ENCODE results near the gene C2CD4C.

Gene C2CD4C

DNA sequence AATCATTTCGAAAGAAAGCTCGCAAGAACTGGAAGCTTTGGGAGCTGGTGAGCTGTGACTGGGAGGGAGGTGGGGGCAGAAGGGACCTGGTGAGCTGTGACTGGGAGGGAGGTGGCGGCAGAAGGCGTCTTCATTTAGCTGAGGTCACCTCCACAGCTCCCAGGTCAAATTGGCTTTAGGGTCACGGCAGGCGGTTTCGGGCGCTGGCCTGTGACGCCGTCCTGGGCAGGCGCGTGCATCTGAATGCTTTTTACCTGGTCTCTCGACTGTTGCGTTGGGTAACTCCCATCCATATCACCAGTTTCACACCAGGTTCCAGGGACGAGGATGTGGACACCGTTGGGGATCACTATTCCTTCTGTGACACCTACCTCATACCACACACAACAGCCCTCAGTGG lies 29.2 kb downstream of the C2CD4C start:
- TF ChIP-seq, protein P1, sequence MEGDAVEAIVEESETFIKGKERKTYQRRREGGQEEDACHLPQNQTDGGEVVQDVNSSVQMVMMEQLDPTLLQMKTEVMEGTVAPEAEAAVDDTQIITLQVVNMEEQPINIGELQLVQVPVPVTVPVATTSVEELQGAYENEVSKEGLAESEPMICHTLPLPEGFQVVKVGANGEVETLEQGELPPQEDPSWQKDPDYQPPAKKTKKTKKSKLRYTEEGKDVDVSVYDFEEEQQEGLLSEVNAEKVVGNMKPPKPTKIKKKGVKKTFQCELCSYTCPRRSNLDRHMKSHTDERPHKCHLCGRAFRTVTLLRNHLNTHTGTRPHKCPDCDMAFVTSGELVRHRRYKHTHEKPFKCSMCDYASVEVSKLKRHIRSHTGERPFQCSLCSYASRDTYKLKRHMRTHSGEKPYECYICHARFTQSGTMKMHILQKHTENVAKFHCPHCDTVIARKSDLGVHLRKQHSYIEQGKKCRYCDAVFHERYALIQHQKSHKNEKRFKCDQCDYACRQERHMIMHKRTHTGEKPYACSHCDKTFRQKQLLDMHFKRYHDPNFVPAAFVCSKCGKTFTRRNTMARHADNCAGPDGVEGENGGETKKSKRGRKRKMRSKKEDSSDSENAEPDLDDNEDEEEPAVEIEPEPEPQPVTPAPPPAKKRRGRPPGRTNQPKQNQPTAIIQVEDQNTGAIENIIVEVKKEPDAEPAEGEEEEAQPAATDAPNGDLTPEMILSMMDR (IDR thresholded peaks at IDR 0.05; ENCODE audit: insufficient read depth, missing control alignments) = no peak
- DNase-seq (ENCODE audit: insufficient read length, low spot score) (no peak), FAIRE-seq (no peak)

DNA sequence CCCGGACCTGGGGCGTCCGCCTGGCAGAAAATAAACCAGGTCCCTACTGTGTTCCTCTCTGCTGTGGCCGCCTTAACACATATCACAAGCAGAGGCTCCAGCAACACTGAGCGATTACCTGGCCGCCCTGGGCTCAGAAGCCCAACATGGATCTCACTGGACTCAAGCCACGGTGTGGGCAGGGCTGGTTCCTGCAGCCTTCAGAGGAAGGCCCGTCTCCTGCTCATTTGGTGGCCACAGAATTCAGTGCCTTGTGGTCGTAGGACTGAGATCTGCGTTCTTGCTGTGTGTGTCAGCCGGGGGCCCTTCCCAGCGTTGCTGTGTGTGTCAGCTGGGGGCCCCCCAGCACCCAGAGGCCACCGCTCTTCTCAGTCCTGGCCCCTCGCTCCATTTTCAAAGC lies 30.2 kb downstream of the C2CD4C start:
- TF ChIP-seq, protein P1 (IDR thresholded peaks at IDR 0.05; ENCODE audit: insufficient read depth, missing control alignments) = no peak
- DNase-seq (ENCODE audit: insufficient read length, low spot score) (no peak), FAIRE-seq (no peak)

DNA sequence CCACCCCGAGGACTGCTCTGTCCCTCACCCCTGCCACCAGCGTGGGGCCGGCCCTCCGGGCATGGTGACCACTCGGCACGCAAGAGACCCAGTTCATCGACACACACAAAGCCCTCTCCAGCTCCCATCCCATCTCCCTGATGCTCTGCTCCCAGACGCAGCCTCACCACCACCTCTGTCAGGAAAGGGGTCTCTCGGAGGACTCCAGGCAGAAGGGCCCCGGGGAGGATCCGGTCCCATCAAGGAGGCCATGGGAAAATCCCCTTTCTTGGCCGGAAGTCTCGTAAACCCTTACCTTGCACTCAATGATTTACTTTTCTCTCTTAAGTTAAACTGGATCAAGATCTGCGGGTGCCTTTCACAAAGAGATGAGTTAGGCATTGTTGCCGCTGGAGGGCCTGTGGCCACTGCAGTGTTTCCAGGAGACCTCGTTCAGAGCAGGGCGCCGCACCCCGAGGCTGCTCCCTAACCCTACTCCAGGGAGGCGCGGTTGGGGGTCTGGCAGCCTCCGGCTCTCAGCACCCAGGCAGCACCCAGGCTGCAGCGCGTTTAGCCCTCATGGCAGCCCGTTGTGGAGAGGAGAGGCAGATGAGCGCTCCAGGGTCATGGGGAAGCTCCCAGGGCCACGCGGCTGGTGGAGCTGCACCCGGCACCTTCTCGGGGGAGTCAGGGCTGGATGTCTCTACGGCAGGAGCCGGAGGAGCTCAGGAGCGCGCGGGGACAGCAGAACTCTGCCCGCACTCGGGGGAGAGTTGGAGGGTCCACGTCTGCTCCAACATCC lies 31.0 kb downstream of the C2CD4C start:
- TF ChIP-seq, protein P1 (IDR thresholded peaks at IDR 0.05; ENCODE audit: insufficient read depth, missing control alignments) = no peak
- FAIRE-seq (no peak), DNase-seq (ENCODE audit: insufficient read length, low spot score) (no peak)

DNA sequence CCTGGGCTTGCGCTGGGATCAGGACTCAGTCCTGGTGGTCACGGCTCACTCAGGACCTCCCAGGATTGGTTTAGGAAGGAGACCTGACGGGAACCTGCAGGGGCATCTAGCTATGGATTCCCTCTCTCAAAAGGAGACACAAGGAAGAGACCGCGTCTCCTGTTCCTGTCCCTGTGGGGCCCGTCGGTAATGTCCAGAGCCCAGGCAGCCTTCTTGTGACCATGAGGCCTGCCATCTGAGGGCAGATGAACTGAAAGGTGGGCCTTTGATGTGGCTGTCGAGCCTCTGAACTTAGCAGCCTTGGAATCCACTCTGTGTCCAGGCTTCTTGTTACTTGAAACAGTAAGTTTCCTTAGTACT lies 32.9 kb downstream of the C2CD4C start:
- FAIRE-seq = no peak
- no peak for DNase-seq (ENCODE audit: insufficient read length, low spot score)
- TF ChIP-seq, protein P1 (IDR thresholded peaks at IDR 0.05; ENCODE audit: insufficient read depth, missing control alignments) = no peak

DNA sequence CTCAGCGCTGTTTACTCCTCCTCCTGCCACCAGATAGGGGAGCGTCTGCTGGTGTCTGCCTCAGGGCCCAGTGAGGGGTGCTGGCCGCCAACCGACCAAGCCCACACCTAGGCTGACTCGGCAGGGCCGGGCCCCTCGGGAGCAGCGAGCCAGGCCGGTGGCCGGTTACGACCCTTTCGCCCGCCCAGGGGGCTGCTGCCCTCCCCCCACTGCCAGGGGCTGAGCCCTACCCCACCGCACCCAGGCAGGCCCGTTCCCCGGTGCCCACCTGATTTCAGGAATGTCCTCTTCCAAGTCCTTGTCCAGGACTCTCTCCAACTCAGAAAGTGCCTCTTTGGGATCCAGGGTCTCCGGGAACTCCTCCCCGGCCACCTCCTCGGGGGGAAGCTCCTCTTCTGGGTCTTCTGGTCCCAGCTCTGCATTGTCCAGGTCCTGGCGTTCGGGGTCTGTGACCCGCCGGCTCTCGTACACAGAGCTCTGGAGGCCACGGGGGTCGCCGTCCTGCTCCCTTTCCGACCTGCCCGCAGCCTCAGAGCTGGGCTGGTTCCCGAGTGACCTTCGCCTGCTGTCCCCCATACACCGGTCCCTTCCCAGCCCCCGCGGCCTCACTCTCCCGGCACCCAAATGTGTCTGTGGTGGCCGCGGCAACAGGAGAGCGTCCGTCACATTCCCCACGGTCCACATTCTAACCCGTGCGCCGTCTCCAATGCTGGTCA lies 33.4 kb downstream of the C2CD4C start:
- FAIRE-seq = no peak
- no peak for DNase-seq (ENCODE audit: insufficient read length, low spot score)

DNA sequence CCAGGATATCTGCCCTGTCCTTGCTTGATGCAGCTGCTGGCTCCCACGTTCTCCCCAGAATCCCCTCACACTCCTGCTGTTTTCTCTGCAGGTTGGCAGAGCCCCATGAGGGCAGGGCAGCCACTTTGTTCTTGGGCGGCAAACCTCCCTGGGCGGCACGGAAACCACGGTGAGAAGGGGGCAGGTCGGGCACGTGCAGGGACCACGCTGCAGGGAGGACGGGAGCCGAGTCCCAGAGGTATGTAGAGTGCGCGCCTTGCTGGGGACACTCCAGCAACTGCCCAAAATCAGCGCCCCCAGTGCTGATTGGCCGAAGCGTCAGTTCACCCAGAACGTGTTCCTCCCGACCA lies 34.1 kb downstream of the C2CD4C start:
- DNase-seq (ENCODE audit: insufficient read length, low spot score) (no peak), FAIRE-seq (no peak)
- TF ChIP-seq, protein P1 (IDR thresholded peaks at IDR 0.05; ENCODE audit: insufficient read depth, missing control alignments) = no peak

More for the DNA sequence above, 33.4 kb downstream of the C2CD4C start:
- TF ChIP-seq, protein P1 (IDR thresholded peaks at IDR 0.05; ENCODE audit: insufficient read depth, missing control alignments) = no peak

Measured in D721Med (cell line).